ENCODE data around the gene CHST15.

CHST15 gene

GRCh38 chr10:124079864-124080263 lies 13.5 kb downstream of the CHST15 start:
- no peak for DNase-seq

GRCh38 chr10:124078714-124079113 lies 14.7 kb downstream of the CHST15 start:
- no peak for DNase-seq

GRCh38 chr10:124078028-124078427 lies 15.4 kb downstream of the CHST15 start:
- no peak for DNase-seq

- DNase-seq: no peak
These were observed 16.0 kb downstream of the CHST15 start for GRCh38 chr10:124077208-124077993.

GRCh38 chr10:124076148-124076733 lies 17.2 kb downstream of the CHST15 start:
- DNase-seq: no peak

- DNase-seq: no peak
These were observed 18.0 kb downstream of the CHST15 start for GRCh38 chr10:124075231-124075955.

GRCh38 chr10:124074501-124075109 lies 18.8 kb downstream of the CHST15 start:
- no peak for DNase-seq

GRCh38 chr10:124073978-124074377 lies 19.4 kb downstream of the CHST15 start:
- DNase-seq: no peak

GRCh38 chr10:124072541-124072940 lies 20.9 kb downstream of the CHST15 start:
- no peak for DNase-seq

GRCh38 chr10:124072106-124072505 lies 21.3 kb downstream of the CHST15 start:
- no peak for DNase-seq

- no peak for DNase-seq
These were observed 22.3 kb downstream of the CHST15 start for GRCh38 chr10:124071141-124071540.

GRCh38 chr10:124070666-124071065 lies 22.7 kb downstream of the CHST15 start:
- DNase-seq: no peak

GRCh38 chr10:124069341-124070264 lies 23.8 kb downstream of the CHST15 start:
- DNase-seq: no peak

- DNase-seq: no peak
These were observed 24.5 kb downstream of the CHST15 start for GRCh38 chr10:124068929-124069328.

GRCh38 chr10:124067825-124068400 lies 25.5 kb downstream of the CHST15 start:
- DNase-seq: no peak

- no peak for DNase-seq
These were observed 26.4 kb downstream of the CHST15 start for GRCh38 chr10:124066781-124067714.

- no peak for DNase-seq
These were observed 27.2 kb downstream of the CHST15 start for GRCh38 chr10:124066126-124066700.

GRCh38 chr10:124065382-124066125 lies 27.8 kb downstream of the CHST15 start:
- no peak for DNase-seq

- no peak for DNase-seq
These were observed 28.7 kb downstream of the CHST15 start for GRCh38 chr10:124064676-124065075.
